ENCODE data around the gene LYSMD3.

The LYSMD3 gene

GRCh38 chr5:90494043-90494442 is 35.3 kb downstream of the LYSMD3 start:
- no peak for DNase-seq (ENCODE audit: low read depth)
- H3K4me3 ChIP-seq (ENCODE audit: low read depth, low read length) = no peak overlapping the region
- no peak for TF ChIP-seq MYC (IDR thresholded peaks at IDR 0.05; ENCODE audit: low read depth, low read length)
- no peak for TF ChIP-seq POLR2A (IDR thresholded peaks at IDR 0.05; ENCODE audit: extremely low read depth, insufficient read length)
- no peak for TF ChIP-seq CTCF (IDR thresholded peaks at IDR 0.05; ENCODE audit: low read depth, low read length)
- TF ChIP-seq MAX (IDR thresholded peaks at IDR 0.05; ENCODE audit: low read depth, low read length) = no peak

- no peak overlapping the region for H3K4me3 ChIP-seq (ENCODE audit: low read depth, low read length)
- no peak for TF ChIP-seq MAX (IDR thresholded peaks at IDR 0.05; ENCODE audit: low read depth, low read length)
- no peak for TF ChIP-seq MYC (IDR thresholded peaks at IDR 0.05; ENCODE audit: low read depth, low read length)
- no peak for TF ChIP-seq POLR2A (IDR thresholded peaks at IDR 0.05; ENCODE audit: extremely low read depth, insufficient read length)
- TF ChIP-seq CTCF (IDR thresholded peaks at IDR 0.05; ENCODE audit: low read depth, low read length) = no peak
- no peak for DNase-seq (ENCODE audit: low read depth)
These were observed 40.6 kb downstream of the LYSMD3 start for GRCh38 chr5:90488791-90489190.

GRCh38 chr5:90484540-90484939 is 44.8 kb downstream of the LYSMD3 start:
- TF ChIP-seq MAX (IDR thresholded peaks at IDR 0.05; ENCODE audit: low read depth, low read length) (no peak), CTCF (IDR thresholded peaks at IDR 0.05; ENCODE audit: low read depth, low read length) (no peak), POLR2A (IDR thresholded peaks at IDR 0.05; ENCODE audit: extremely low read depth, insufficient read length) (no peak), MYC (IDR thresholded peaks at IDR 0.05; ENCODE audit: low read depth, low read length) (no peak)
- no peak for DNase-seq (ENCODE audit: low read depth)
- no peak overlapping the region for H3K4me3 ChIP-seq (ENCODE audit: low read depth, low read length)

- no peak for DNase-seq (ENCODE audit: low read depth)
- no peak overlapping the region for H3K4me3 ChIP-seq (ENCODE audit: low read depth, low read length)
- no peak for TF ChIP-seq CTCF (IDR thresholded peaks at IDR 0.05; ENCODE audit: low read depth, low read length)
- no peak for TF ChIP-seq MAX (IDR thresholded peaks at IDR 0.05; ENCODE audit: low read depth, low read length)
- no peak for TF ChIP-seq POLR2A (IDR thresholded peaks at IDR 0.05; ENCODE audit: extremely low read depth, insufficient read length)
- no peak for TF ChIP-seq MYC (IDR thresholded peaks at IDR 0.05; ENCODE audit: low read depth, low read length)
These were observed 46.2 kb downstream of the LYSMD3 start for GRCh38 chr5:90483206-90483605.

GRCh38 chr5:90480699-90481098 is 48.7 kb downstream of the LYSMD3 start:
- no peak for TF ChIP-seq POLR2A (IDR thresholded peaks at IDR 0.05; ENCODE audit: extremely low read depth, insufficient read length)
- no peak for TF ChIP-seq CTCF (IDR thresholded peaks at IDR 0.05; ENCODE audit: low read depth, low read length)
- TF ChIP-seq MAX (IDR thresholded peaks at IDR 0.05; ENCODE audit: low read depth, low read length) = no peak
- no peak for TF ChIP-seq MYC (IDR thresholded peaks at IDR 0.05; ENCODE audit: low read depth, low read length)
- H3K4me3 ChIP-seq (ENCODE audit: low read depth, low read length) = no peak overlapping the region
- DNase-seq (ENCODE audit: low read depth) = no peak
